ENCODE data around the gene KDM4C.
"Not testable (repeated sequence)": the region's sequence is repeated elsewhere in the genome, so short reads cannot be mapped to it uniquely, and the experiment has no call there.

Gene KDM4C

GRCh38 chr9:6986141-6986815, 228.5 kb downstream of the KDM4C start:
- Mint-ChIP-seq H3K4me3 (no peak overlapping the region), H3K27me3 (no peaks in the 10 kb centered on the region), H3K27ac (no peak overlapping the region), H3K36me3 (peaks cover 31% of the 10 kb centered on the region), H3K4me1 (ENCODE audit: low read depth) (no peaks in the 10 kb centered on the region), H3K9me3 (ENCODE audit: low read depth) (no peaks in the 10 kb centered on the region)

- no peak overlapping the region for H3K4me3 Mint-ChIP-seq
- no peaks in the 10 kb centered on the region for H3K9me3 Mint-ChIP-seq (ENCODE audit: low read depth)
- H3K27me3 Mint-ChIP-seq = no peaks in the 10 kb centered on the region
- H3K27ac Mint-ChIP-seq = no peak overlapping the region
- H3K4me1 Mint-ChIP-seq (ENCODE audit: low read depth) = no peaks in the 10 kb centered on the region
- H3K36me3 Mint-ChIP-seq = peaks cover 28% of the 10 kb centered on the region
These were observed 229.6 kb downstream of the KDM4C start for GRCh38 chr9:6987381-6987780.

GRCh38 chr9:6991418-6991817, 233.6 kb downstream of the KDM4C start:
- Mint-ChIP-seq H3K4me3 (no peak overlapping the region), H3K27me3 (no peaks in the 10 kb centered on the region), H3K36me3 (peaks cover 31% of the 10 kb centered on the region), H3K27ac (no peak overlapping the region), H3K4me1 (ENCODE audit: low read depth) (no peaks in the 10 kb centered on the region), H3K9me3 (ENCODE audit: low read depth) (no peaks in the 10 kb centered on the region)

GRCh38 chr9:6996061-6996854, 238.5 kb downstream of the KDM4C start:
- Mint-ChIP-seq H3K4me3 (no peak overlapping the region), H3K36me3 (peaks cover 27% of the 10 kb centered on the region), H3K27ac (no peak overlapping the region), H3K9me3 (ENCODE audit: low read depth) (no peaks in the 10 kb centered on the region), H3K4me1 (ENCODE audit: low read depth) (no peaks in the 10 kb centered on the region), H3K27me3 (no peaks in the 10 kb centered on the region)

- Mint-ChIP-seq H3K9me3 (ENCODE audit: low read depth) (no peaks in the 10 kb centered on the region), H3K27ac (no peak overlapping the region), H3K4me3 (no peak overlapping the region), H3K27me3 (no peaks in the 10 kb centered on the region), H3K4me1 (ENCODE audit: low read depth) (no peaks in the 10 kb centered on the region), H3K36me3 (peaks cover 30% of the 10 kb centered on the region)
These were observed 239.6 kb downstream of the KDM4C start for GRCh38 chr9:6997330-6997729.

GRCh38 chr9:6999794-7000193, 242.0 kb downstream of the KDM4C start:
- peaks cover 27% of the 10 kb centered on the region for H3K36me3 Mint-ChIP-seq
- H3K27me3 Mint-ChIP-seq = no peaks in the 10 kb centered on the region
- H3K4me1 Mint-ChIP-seq (ENCODE audit: low read depth) = no peaks in the 10 kb centered on the region
- no peak overlapping the region for H3K4me3 Mint-ChIP-seq
- no peaks in the 10 kb centered on the region for H3K9me3 Mint-ChIP-seq (ENCODE audit: low read depth)
- H3K27ac Mint-ChIP-seq = no peak overlapping the region

GRCh38 chr9:7001571-7001970, 243.8 kb downstream of the KDM4C start:
- Mint-ChIP-seq H3K9me3 (ENCODE audit: low read depth) (no peaks in the 10 kb centered on the region), H3K27ac (no peak overlapping the region), H3K27me3 (no peaks in the 10 kb centered on the region), H3K36me3 (peaks cover 22% of the 10 kb centered on the region), H3K4me1 (ENCODE audit: low read depth) (no peaks in the 10 kb centered on the region), H3K4me3 (no peak overlapping the region)

GRCh38 chr9:7003861-7004260, 246.1 kb downstream of the KDM4C start:
- Mint-ChIP-seq H3K27me3 (no peaks in the 10 kb centered on the region), H3K4me3 (no peak overlapping the region), H3K9me3 (ENCODE audit: low read depth) (no peaks in the 10 kb centered on the region), H3K4me1 (ENCODE audit: low read depth) (no peaks in the 10 kb centered on the region), H3K27ac (no peak overlapping the region), H3K36me3 (peaks cover 29% of the 10 kb centered on the region)

GRCh38 chr9:7006417-7006816, 248.6 kb downstream of the KDM4C start:
- no peak overlapping the region for H3K27ac Mint-ChIP-seq
- H3K4me1 Mint-ChIP-seq (ENCODE audit: low read depth) = peaks cover 9% of the 10 kb centered on the region
- no peaks in the 10 kb centered on the region for H3K27me3 Mint-ChIP-seq
- no peaks in the 10 kb centered on the region for H3K9me3 Mint-ChIP-seq (ENCODE audit: low read depth)
- no peak overlapping the region for H3K4me3 Mint-ChIP-seq
- peaks cover 33% of the 10 kb centered on the region for H3K36me3 Mint-ChIP-seq

- no peaks in the 10 kb centered on the region for H3K9me3 Mint-ChIP-seq (ENCODE audit: low read depth)
- no peak overlapping the region for H3K4me3 Mint-ChIP-seq
- no peak overlapping the region for H3K27ac Mint-ChIP-seq
- peaks cover 15% of the 10 kb centered on the region for H3K4me1 Mint-ChIP-seq (ENCODE audit: low read depth)
- H3K27me3 Mint-ChIP-seq = no peaks in the 10 kb centered on the region
- peaks cover 34% of the 10 kb centered on the region for H3K36me3 Mint-ChIP-seq
These were observed 250.6 kb downstream of the KDM4C start for GRCh38 chr9:7008411-7008810.

GRCh38 chr9:7009065-7009464, 251.3 kb downstream of the KDM4C start:
- Mint-ChIP-seq H3K27me3 (no peaks in the 10 kb centered on the region), H3K27ac (no peak overlapping the region)

GRCh38 chr9:7011395-7012067, 253.8 kb downstream of the KDM4C start:
- peaks cover 35% of the 10 kb centered on the region for H3K36me3 Mint-ChIP-seq
- H3K9me3 Mint-ChIP-seq (ENCODE audit: low read depth) = no peaks in the 10 kb centered on the region
- H3K4me3 Mint-ChIP-seq = no peak overlapping the region
- H3K27me3 Mint-ChIP-seq = no peaks in the 10 kb centered on the region
- peak overlapping the region; percentile 11 for H3K27ac Mint-ChIP-seq
- H3K4me1 Mint-ChIP-seq (ENCODE audit: low read depth) = peaks cover 15% of the 10 kb centered on the region

More at GRCh38 chr9:7009065-7009464, 251.3 kb downstream of the KDM4C start:
- Mint-ChIP-seq H3K4me3 (no peak overlapping the region), H3K36me3 (peaks cover 36% of the 10 kb centered on the region), H3K9me3 (ENCODE audit: low read depth) (no peaks in the 10 kb centered on the region), H3K4me1 (ENCODE audit: low read depth) (peaks cover 15% of the 10 kb centered on the region)

GRCh38 chr9:7027996-7028395, 270.2 kb downstream of the KDM4C start:
- H3K9me3 Mint-ChIP-seq (ENCODE audit: low read depth) = no peaks in the 10 kb centered on the region
- no peak overlapping the region for H3K27ac Mint-ChIP-seq
- peaks cover 36% of the 10 kb centered on the region for H3K36me3 Mint-ChIP-seq
- no peaks in the 10 kb centered on the region for H3K4me1 Mint-ChIP-seq (ENCODE audit: low read depth)
- H3K4me3 Mint-ChIP-seq = no peak overlapping the region
- no peaks in the 10 kb centered on the region for H3K27me3 Mint-ChIP-seq

GRCh38 chr9:7028591-7028990, 270.8 kb downstream of the KDM4C start:
- H3K36me3 Mint-ChIP-seq = peaks cover 32% of the 10 kb centered on the region
- no peaks in the 10 kb centered on the region for H3K4me1 Mint-ChIP-seq (ENCODE audit: low read depth)
- no peaks in the 10 kb centered on the region for H3K9me3 Mint-ChIP-seq (ENCODE audit: low read depth)
- no peaks in the 10 kb centered on the region for H3K27me3 Mint-ChIP-seq
- no peak overlapping the region for H3K4me3 Mint-ChIP-seq
- no peak overlapping the region for H3K27ac Mint-ChIP-seq

- H3K27me3 Mint-ChIP-seq; H3K4me1 Mint-ChIP-seq (ENCODE audit: low read depth): not testable (repeated sequence)
- H3K36me3 Mint-ChIP-seq = peaks cover 40% of the 10 kb centered on the region
These were observed 273.2 kb downstream of the KDM4C start for GRCh38 chr9:7030943-7031342.

More at GRCh38 chr9:7030943-7031342, 273.2 kb downstream of the KDM4C start:
- not testable (repeated sequence) for H3K9me3 Mint-ChIP-seq (ENCODE audit: low read depth); H3K27ac Mint-ChIP-seq; H3K4me3 Mint-ChIP-seq

Data from activated naive CD8-positive, alpha-beta T cell (primary cell).